Mucosa of stomach (tissue), 1 donor: ENCODE measurements around the gene NCCRP1.

Source experiments
- H3K27me3 ChIP-seq: one replicate; pipeline ENCODE4 v1.7.0; 2013; ENCODE audit warnings: mild to moderate bottlenecking, low read length; ENCODE audit not compliant: control insufficient read depth, insufficient read depth
- H3K36me3 ChIP-seq: one replicate; pipeline ENCODE4 v1.7.0; 2013; ENCODE audit warnings: low read length; ENCODE audit not compliant: control insufficient read depth, insufficient read depth
- H3K4me1 ChIP-seq: one replicate; pipeline ENCODE4 v1.7.0; 2013; ENCODE audit warnings: mild to moderate bottlenecking, low read length; ENCODE audit not compliant: control insufficient read depth, insufficient read depth
- H3K4me3 ChIP-seq: one replicate; pipeline ENCODE4 v1.7.0; 2013; ENCODE audit warnings: low read length
- H3K9ac ChIP-seq: one replicate; pipeline ENCODE4 v1.7.0; 2013; ENCODE audit warnings: mild to moderate bottlenecking, low read length, moderate library complexity
- H3K9me3 ChIP-seq: one replicate; pipeline ENCODE4 v1.7.0; 2013; ENCODE audit warnings: mild to moderate bottlenecking, low read length, moderate library complexity; ENCODE audit not compliant: control insufficient read depth
- donor health status: Pancreatic carcinoma.

Gene NCCRP1

DNA sequence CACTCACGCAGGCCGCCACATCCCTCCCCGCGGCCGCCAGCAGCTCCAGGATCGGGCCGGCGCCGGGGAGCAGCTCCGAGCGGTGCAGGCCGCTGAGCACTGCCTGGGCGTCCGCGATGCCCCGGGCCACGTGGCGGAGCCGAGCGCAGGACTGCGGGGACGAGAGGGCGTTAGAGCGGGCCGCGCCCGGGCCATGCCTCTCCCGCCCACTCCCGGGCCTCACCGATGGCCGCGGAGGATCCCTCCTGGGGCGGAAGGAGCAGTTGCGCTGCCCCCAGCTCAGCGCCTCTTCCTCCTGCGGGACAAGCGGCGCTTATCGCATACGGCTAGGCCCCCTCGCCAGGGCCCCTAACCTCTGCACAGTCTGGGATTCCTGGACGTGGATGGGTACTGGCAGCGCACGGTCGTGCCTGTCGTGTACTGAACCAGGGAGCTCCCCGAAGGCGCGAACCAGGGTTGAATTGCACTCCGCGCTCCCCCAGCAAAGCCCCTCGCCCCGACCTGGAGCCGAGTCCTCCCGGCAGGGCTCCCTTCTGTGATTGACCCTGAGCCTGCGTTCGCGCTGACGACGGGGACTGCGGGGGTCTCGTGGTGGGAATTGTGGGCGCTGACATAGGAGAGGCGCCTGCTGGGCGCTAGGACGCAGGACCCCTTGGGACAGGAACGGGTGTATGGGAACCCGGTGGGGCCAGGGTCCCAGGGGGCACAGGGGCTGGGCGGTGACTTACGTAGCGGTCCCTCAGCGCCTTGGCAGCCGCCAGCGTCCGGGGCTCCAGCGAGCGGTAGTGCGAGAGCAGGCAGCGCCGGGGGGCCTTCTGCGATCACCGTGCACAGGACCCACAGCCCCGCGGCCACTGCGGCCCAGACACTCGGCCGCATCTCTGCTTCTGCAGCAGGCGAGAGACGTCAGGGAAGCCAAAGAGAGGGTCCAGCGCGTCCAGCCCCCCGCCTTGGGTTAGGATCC lies 51.2 kb downstream of the NCCRP1 start:
- no peaks in the 10 kb centered on the region for H3K9me3 ChIP-seq
- H3K36me3 ChIP-seq = no peaks in the 10 kb centered on the region
- no peaks in the 10 kb centered on the region for H3K4me1 ChIP-seq
- no peak overlapping the region for H3K4me3 ChIP-seq
- H3K9ac ChIP-seq = no peak overlapping the region
- H3K27me3 ChIP-seq = peaks cover 26% of the 10 kb centered on the region

DNA sequence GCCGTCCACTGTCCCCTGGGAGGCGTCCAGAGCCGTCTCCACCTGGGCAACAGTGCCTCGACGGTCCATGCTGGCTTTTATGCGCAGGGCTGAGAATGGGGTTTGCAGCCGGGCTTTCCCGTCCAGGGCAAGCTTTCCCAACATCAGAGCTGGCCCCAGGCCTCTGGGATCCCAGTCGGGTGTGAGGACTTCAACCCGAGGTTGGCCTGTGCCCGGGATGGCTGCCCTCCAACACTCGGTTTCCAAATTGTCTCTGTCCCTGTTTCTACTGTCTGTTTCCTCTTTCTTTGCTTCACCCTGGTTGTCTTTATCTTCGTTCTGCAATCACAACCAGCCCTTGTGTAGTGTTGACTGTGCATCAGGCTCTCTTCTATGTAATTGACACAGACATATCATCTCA lies 52.0 kb downstream of the NCCRP1 start, which contains the start of gene IFNL4:
TSS of gene IFNL4 (minus strand) at position 51 of the 400 bp plus-strand sequence.
- H3K36me3 ChIP-seq = no peaks in the 10 kb centered on the region
- no peaks in the 10 kb centered on the region for H3K4me1 ChIP-seq
- no peak within 1 kb of the TSS for H3K4me3 ChIP-seq
- H3K9ac ChIP-seq = no peak within 1 kb of the TSS
- H3K27me3 ChIP-seq = peaks cover 26% of the 10 kb centered on the region
- no peaks in the 10 kb centered on the region for H3K9me3 ChIP-seq

GRCh38 chr19:39251081-39251480 lies 54.3 kb downstream of the NCCRP1 start:
- Histone ChIP-seq H3K4me1 (no peaks in the 10 kb centered on the region), H3K27me3 (peaks cover 26% of the 10 kb centered on the region), H3K9me3 (no peaks in the 10 kb centered on the region), H3K36me3 (no peaks in the 10 kb centered on the region), H3K4me3 (no peak overlapping the region), H3K9ac (no peak overlapping the region)
